Hepatocyte (in vitro differentiated cells): ENCODE results near the gene TCEAL1.

Experiments used
- EZH2 ChIP-seq: fragments of 200-600 bp; sonication (generic); IDR thresholded peaks from 2 replicates; pipeline ENCODE4 v1.6.1; 2016; ENCODE audit warnings: antibody characterized with exemption, mild to moderate bottlenecking, borderline replicate concordance
- TF ChIP-seq, protein P1 (sequence below): fragments of 200-600 bp; sonication (generic); IDR thresholded peaks from 2 replicates; pipeline ENCODE4 v1.5.1; 2016; ENCODE audit warnings: antibody characterized with exemption, mild to moderate bottlenecking; ENCODE audit not compliant: poor library complexity

DNA sequence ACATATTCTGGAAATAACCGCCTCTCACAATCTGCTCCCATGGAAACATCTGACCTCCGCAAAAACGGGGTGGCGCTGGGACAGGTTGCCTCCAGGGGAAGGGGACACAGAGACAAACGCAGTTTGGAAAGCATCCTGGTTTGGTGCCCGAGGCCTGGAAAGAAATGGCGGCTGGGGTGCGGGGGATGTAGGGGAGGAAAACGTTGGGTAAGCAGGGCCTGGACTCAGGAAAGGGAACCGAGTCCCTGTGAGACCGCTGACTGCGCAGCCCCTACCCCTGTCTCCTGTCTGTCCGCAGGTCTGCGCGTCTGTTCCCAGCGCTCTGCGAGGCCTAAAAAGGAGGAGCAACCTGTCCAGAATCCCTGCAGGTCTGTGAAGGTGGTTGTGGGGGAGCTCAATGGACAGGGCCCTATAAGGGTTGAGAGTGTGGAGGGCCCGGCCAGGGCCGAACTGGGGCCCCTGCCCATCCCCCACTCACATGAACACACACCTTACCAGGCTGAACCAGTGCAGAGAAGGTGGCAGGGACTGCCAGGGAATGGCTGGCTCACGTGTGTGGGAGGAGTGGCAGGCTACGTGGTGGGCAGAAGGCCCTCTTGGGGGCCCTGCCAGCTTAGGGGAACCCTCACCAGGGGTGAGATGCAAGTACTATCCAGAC, 20.3 kb upstream of the TCEAL1 start:
- TF ChIP-seq EZH2: no peak
- TF ChIP-seq, protein P1, sequence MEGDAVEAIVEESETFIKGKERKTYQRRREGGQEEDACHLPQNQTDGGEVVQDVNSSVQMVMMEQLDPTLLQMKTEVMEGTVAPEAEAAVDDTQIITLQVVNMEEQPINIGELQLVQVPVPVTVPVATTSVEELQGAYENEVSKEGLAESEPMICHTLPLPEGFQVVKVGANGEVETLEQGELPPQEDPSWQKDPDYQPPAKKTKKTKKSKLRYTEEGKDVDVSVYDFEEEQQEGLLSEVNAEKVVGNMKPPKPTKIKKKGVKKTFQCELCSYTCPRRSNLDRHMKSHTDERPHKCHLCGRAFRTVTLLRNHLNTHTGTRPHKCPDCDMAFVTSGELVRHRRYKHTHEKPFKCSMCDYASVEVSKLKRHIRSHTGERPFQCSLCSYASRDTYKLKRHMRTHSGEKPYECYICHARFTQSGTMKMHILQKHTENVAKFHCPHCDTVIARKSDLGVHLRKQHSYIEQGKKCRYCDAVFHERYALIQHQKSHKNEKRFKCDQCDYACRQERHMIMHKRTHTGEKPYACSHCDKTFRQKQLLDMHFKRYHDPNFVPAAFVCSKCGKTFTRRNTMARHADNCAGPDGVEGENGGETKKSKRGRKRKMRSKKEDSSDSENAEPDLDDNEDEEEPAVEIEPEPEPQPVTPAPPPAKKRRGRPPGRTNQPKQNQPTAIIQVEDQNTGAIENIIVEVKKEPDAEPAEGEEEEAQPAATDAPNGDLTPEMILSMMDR: no peak
